ENCODE results near the gene SAP30BP. TPM values are rescaled to one million over a fixed set of nuclear protein-coding genes. Genes with fewer than 3 reads are reported as not detected.

SAP30BP gene
- total RNA-seq, 2 experiments from 2014 or later, result 81.4 to 92.7 TPM

DNA sequence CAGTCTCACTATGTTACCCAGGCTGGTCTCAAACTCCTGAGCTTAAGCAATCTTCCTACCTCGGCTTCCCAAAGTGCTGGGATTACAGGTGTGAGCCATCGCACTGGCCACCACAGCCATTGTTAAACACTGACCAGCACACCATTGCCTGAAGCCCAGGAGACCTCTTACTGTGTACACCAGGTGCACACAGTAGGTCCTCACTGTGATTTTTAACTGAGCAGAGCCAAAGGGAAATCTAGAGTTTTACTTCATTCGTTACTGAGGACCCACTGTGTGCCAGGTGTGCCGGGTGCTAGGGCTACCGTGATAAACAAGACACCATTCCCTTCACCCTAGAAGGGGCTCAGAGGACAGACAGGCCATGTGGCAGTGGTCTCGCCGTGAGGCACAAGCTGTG is 58.4 kb downstream of the SAP30BP start:
- Mint-ChIP-seq H3K27ac (no peak overlapping the region), H3K36me3 (no peaks in the 10 kb centered on the region), H3K4me3 (no peak overlapping the region), H3K4me1 (ENCODE audit: low read depth) (peaks cover 3% of the 10 kb centered on the region), H3K27me3 (peaks cover 2% of the 10 kb centered on the region), H3K9me3 (no peaks in the 10 kb centered on the region)
- intact Hi-C loops (cut with micrococcal nuclease), result no loop called here
- no peak for DNase-seq
- CTCF ChIA-PET, result interaction anchor here (0.6 to 3.6 kb wide), 2 partner anchors 23 to 28 kb away, joined by 3 to 24 read pairs; no protein-coding TSS in a partner anchor
- POLR2A ChIA-PET, result no interaction called here

DNA sequence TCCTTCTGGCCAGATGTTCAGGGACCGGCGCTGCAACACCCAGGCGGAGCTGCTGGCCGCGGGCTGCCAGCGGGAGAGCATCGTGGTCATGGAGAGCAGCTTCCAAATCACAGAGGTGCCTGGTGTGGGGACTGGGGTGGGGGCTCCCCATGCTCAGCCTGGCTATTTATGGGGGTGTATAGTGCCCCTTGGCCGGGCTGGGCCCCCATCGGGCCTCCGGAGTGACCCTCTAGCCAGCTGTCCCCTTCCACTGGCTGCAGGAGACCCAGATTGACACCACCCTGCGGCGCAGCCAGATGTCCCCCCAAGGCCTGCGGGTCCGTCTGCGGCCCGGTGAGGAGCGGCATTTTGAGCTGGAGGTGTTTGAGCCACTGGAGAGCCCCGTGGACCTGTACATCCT is 60.3 kb downstream of the SAP30BP start:
- POLR2A ChIA-PET, result no interaction called here
- no peak overlapping the region for H3K27ac Mint-ChIP-seq
- intact Hi-C loops (cut with micrococcal nuclease), result no loop called here

DNA sequence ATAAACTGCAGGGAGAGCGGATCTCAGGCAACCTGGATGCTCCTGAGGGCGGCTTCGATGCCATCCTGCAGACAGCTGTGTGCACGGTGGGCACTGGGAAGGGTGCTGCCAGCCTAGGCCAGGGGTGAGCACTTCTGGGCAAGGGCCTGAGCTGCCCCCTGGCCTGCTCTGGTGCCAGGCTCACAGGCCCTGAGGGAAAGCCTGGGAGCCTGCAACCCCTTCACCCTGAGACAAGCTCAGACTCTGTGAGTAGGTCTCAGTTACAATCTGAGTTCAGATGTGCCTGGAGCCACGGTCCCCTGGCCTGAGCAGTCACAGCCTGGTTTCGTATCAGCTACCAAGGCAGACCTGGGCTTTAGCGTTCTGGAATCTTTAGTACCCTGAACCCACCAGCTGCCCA is 62.2 kb downstream of the SAP30BP start:
- H3K4me1 Mint-ChIP-seq (ENCODE audit: low read depth), result no peaks in the 10 kb centered on the region
- POLR2A ChIA-PET, result no interaction called here
- no peaks in the 10 kb centered on the region for H3K36me3 Mint-ChIP-seq
- DNase-seq, result no peak
- intact Hi-C loops (cut with micrococcal nuclease), result no loop called here
- no peak overlapping the region for H3K4me3 Mint-ChIP-seq
- no peaks in the 10 kb centered on the region for H3K27me3 Mint-ChIP-seq
- H3K27ac Mint-ChIP-seq, result no peak overlapping the region
- CTCF ChIA-PET, result interaction anchor here (1.1 to 1.4 kb wide), 2 partner anchors 18 to 21 kb away, joined by 3 to 5 read pairs; no protein-coding TSS in a partner anchor
- H3K9me3 Mint-ChIP-seq, result no peaks in the 10 kb centered on the region

More for the DNA sequence above, 60.3 kb downstream of the SAP30BP start:
- no peak overlapping the region for H3K4me3 Mint-ChIP-seq
- CTCF ChIA-PET, result interaction anchor here (1.1 to 3.6 kb wide), 3 partner anchors 21 to 53 kb away, joined by 3 to 24 read pairs (median 4); no protein-coding TSS in a partner anchor
- no peaks in the 10 kb centered on the region for H3K4me1 Mint-ChIP-seq (ENCODE audit: low read depth)
- DNase-seq, result no peak
- no peaks in the 10 kb centered on the region for H3K9me3 Mint-ChIP-seq
- no peaks in the 10 kb centered on the region for H3K36me3 Mint-ChIP-seq
- H3K27me3 Mint-ChIP-seq, result no peaks in the 10 kb centered on the region

- intact Hi-C loops (cut with micrococcal nuclease), result no loop called here
- ChIA-PET POLR2A (interaction anchor here (0.6 kb wide), 1 partner anchor 103 kb away, joined by 3 read pairs; no protein-coding TSS in a partner anchor), CTCF (interaction anchor here (1.1 to 1.4 kb wide), 3 partner anchors 18 to 24 kb away, joined by 3 to 5 read pairs (median 4); no protein-coding TSS in a partner anchor)
- Mint-ChIP-seq H3K9me3 (no peaks in the 10 kb centered on the region), H3K27ac (no peak overlapping the region), H3K36me3 (no peaks in the 10 kb centered on the region), H3K27me3 (no peaks in the 10 kb centered on the region), H3K4me3 (no peak overlapping the region), H3K4me1 (ENCODE audit: low read depth) (peaks cover 2% of the 10 kb centered on the region)
- DNase-seq, result no peak
These were observed 62.9 kb downstream of the SAP30BP start for GRCh38 chr17:75730065-75730464.

DNA sequence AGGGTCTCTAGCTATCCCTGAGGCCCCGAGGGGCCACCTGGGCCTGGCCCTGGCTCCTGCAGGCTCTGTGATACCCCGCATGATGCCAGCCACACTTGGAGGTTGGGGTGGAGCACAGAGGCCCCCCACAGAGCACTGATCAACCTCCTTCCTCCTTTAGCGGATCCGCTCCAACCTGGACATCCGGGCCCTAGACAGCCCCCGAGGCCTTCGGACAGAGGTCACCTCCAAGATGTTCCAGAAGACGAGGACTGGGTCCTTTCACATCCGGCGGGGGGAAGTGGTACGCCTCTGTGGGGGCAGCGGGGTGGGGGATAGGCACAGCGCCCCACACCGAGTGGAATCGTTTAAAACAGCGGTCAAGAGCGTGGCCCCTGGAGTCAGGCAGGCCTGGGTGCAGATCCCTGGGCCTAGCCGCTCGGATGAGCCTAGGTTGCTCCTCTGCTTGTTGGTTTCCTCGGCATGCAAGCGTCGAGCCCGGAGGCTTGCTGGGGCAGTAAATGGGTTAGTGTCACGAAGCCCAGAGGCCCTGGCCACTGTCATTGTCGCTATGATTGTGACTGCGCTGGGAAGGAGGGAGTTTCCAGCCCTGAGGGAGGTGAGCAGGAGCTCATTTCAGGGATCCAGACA is 64.1 kb downstream of the SAP30BP start:
- Mint-ChIP-seq H3K36me3 (no peaks in the 10 kb centered on the region), H3K27me3 (no peaks in the 10 kb centered on the region), H3K4me3 (no peak overlapping the region), H3K4me1 (ENCODE audit: low read depth) (peaks cover 2% of the 10 kb centered on the region), H3K9me3 (no peaks in the 10 kb centered on the region), H3K27ac (no peak overlapping the region)
- no peak for DNase-seq
- POLR2A ChIA-PET, result interaction anchor here (0.8 kb wide), 1 partner anchor 33 kb away, joined by 3 read pairs; no protein-coding TSS in a partner anchor
- intact Hi-C loops (cut with micrococcal nuclease), result no loop called here
- CTCF ChIA-PET, result interaction anchor here (1.1 to 2.1 kb wide), 3 partner anchors 16 to 98 kb away, joined by 3 to 5 read pairs (median 4); no protein-coding TSS in a partner anchor

- CTCF ChIA-PET, result interaction anchor here (1.6 to 2.1 kb wide), 2 partner anchors 15 to 99 kb away, joined by 3 to 5 read pairs; no protein-coding TSS in a partner anchor
- intact Hi-C loops (cut with micrococcal nuclease), result no loop called here
- DNase-seq, result no peak
- POLR2A ChIA-PET, result no interaction called here
- peaks cover 2% of the 10 kb centered on the region for H3K4me1 Mint-ChIP-seq (ENCODE audit: low read depth)
- H3K27me3 Mint-ChIP-seq, result no peaks in the 10 kb centered on the region
- H3K9me3 Mint-ChIP-seq, result no peaks in the 10 kb centered on the region
- H3K36me3 Mint-ChIP-seq, result no peaks in the 10 kb centered on the region
- H3K4me3 Mint-ChIP-seq, result no peak overlapping the region
- no peak overlapping the region for H3K27ac Mint-ChIP-seq
These were observed 64.8 kb downstream of the SAP30BP start for GRCh38 chr17:75731716-75732498.

- ChIA-PET CTCF (interaction anchor here (0.6 kb wide), 1 partner anchor 132 kb away, joined by 3 read pairs; no protein-coding TSS in a partner anchor), POLR2A (no interaction called here)
- no peak overlapping the region for H3K4me3 Mint-ChIP-seq
- H3K4me1 Mint-ChIP-seq (ENCODE audit: low read depth), result peaks cover 5% of the 10 kb centered on the region
- no peaks in the 10 kb centered on the region for H3K36me3 Mint-ChIP-seq
- no peaks in the 10 kb centered on the region for H3K9me3 Mint-ChIP-seq
- H3K27ac Mint-ChIP-seq, result no peak overlapping the region
- DNase-seq, result no peak
- intact Hi-C loops (cut with micrococcal nuclease), result no loop called here
- H3K27me3 Mint-ChIP-seq, result no peaks in the 10 kb centered on the region
These were observed 66.3 kb downstream of the SAP30BP start for GRCh38 chr17:75733471-75733870.

- intact Hi-C loops (cut with micrococcal nuclease), result no loop called here
- Mint-ChIP-seq H3K36me3 (no peaks in the 10 kb centered on the region), H3K4me3 (no peak overlapping the region), H3K27ac (no peak overlapping the region), H3K9me3 (no peaks in the 10 kb centered on the region), H3K4me1 (ENCODE audit: low read depth) (peaks cover 5% of the 10 kb centered on the region), H3K27me3 (no peaks in the 10 kb centered on the region)
- CTCF ChIA-PET, result interaction anchor here (0.6 to 1.0 kb wide), 2 partner anchors 15 to 81 kb away, joined by 3 to 4 read pairs; no protein-coding TSS in a partner anchor
- no peak for DNase-seq
- POLR2A ChIA-PET, result no interaction called here
These were observed 67.6 kb downstream of the SAP30BP start for GRCh38 chr17:75734674-75735294.

GRCh38 chr17:75736173-75736835 is 69.2 kb downstream of the SAP30BP start:
- Mint-ChIP-seq H3K9me3 (no peaks in the 10 kb centered on the region), H3K4me3 (no peak overlapping the region), H3K36me3 (no peaks in the 10 kb centered on the region), H3K27ac (no peak overlapping the region), H3K4me1 (ENCODE audit: low read depth) (peaks cover 5% of the 10 kb centered on the region), H3K27me3 (no peaks in the 10 kb centered on the region)
- no peak for DNase-seq
- ChIA-PET POLR2A (no interaction called here), CTCF (no interaction called here)
- intact Hi-C loops (cut with micrococcal nuclease), result no loop called here

DNA sequence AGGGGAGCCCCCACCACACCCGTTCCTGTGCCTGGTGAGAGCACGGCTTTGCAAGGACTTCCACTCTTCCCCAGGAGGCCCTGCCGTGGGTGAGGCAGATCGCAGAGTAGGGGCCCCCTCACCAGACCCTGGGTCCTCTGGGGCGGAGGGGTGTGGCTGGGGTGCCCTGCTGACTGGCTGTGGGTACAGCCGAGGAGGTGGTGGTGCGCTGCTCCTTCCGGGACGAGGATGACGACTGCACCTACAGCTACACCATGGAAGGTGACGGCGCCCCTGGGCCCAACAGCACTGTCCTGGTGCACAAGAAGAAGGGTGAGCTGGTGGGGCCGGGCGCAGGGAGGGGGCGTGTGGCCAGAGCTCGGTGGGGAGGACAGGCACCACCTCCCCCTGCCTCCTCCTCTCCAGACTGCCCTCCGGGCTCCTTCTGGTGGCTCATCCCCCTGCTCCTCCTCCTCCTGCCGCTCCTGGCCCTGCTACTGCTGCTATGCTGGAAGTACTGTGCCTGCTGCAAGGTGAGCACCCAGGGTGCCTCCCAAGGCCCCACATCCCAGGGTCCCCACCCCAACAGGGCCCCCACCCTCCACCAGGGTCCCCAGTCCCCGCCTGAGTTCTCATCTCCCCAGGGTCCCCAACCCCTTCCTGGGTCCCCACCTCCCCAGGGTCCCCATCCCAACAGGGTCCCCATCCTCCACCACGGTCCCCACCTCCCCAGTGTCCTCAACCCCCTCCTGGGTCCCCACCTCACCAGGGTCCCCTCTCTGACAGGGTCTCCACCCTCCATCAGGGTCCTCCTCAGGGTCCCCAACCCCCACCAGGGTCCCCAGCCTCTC is 70.2 kb downstream of the SAP30BP start:
- H3K4me1 Mint-ChIP-seq (ENCODE audit: low read depth), result peaks cover 5% of the 10 kb centered on the region
- POLR2A ChIA-PET, result no interaction called here

More for the DNA sequence above, 70.2 kb downstream of the SAP30BP start:
- Mint-ChIP-seq H3K27me3 (no peaks in the 10 kb centered on the region), H3K36me3 (no peaks in the 10 kb centered on the region), H3K9me3 (no peaks in the 10 kb centered on the region), H3K4me3 (no peak overlapping the region), H3K27ac (no peak overlapping the region)
- intact Hi-C loops (cut with micrococcal nuclease), result no loop called here
- CTCF ChIA-PET, result interaction anchor here (1.0 to 2.7 kb wide), 5 partner anchors 11 to 63 kb away, joined by 3 to 38 read pairs (median 4); partner anchors contain the start of gene ITGB4
- no peak for DNase-seq

Measured in activated CD4-positive, alpha-beta memory T cell treated with anti-CD3 and anti-CD28 coated beads for 36 hours (primary cell).